Adrenal gland (tissue), 5 donors: ENCODE results near the gene SPPL3.

Experiments used
- POLR2A ChIP-seq, 2 donors: fragments of 450-650 bp; IDR thresholded peaks; one replicate each; pipeline ENCODE4 v1.6.1; 2017; ENCODE audit warnings: antibody characterized with exemption in 2 of 2, mild to moderate bottlenecking in 2 of 2, moderate library complexity in 1 of 2
- TF ChIP-seq, protein P1 (sequence below), 6 experiments: fragments of 450-650 bp in 4 of 6; fragments of 200-600 bp in 2 of 6; sonication (generic) in 1 of 6; IDR thresholded peaks; 1 replicate in 5 of 6; 2 replicates in 1 of 6; pipeline versions ENCODE4 v1.5.1 to v1.8.0; 2016 to 2021; ENCODE audit warnings: antibody characterized with exemption in 6 of 6, mild to moderate bottlenecking in 2 of 6, moderate library complexity in 1 of 6
- donor health status: DM: no; HTN: no; CAD: no.

DNA sequence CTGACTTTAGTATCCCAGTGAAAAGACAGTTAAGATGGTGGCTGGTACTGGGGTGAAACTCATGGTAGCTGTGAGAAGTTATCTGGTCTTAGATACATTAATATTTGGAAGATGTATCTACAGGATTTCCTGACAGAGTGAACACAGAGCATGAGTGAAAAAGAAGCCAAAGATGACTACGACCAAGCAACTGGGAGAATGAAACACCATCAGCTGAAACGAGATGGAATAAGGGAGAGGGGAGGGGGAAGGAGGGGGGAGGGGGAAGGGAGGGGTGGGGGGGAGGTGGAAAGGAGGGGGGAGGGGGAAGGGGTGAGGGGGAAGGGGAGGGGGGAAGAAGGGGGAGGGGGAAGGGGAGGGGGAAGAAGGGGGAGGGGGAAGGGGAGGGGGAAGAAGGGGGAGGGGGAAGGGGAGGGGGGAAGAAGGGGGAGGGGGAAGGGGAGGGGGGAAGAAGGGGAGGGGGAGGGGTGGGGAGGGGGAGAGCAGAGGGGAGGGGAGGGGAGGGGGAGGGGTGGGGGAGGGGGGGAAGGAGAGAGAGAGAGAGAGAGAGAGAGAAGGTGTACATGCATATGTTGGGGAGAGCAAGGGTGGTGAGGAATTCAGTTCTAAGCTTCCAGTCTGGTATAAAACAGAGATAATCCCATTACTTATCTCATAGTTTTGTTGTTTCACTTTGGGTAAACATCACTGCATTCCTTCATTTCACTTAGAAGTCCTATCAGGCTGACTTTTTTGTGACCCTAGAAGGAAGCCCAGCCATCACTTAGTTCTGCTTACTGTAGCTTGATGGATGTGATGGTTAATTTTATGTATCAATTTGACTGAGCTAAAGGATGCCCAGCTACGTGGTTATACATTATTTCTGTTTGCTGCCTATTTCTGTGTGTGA, 73.9 kb downstream of the SPPL3 start:
- TF ChIP-seq, protein P1, sequence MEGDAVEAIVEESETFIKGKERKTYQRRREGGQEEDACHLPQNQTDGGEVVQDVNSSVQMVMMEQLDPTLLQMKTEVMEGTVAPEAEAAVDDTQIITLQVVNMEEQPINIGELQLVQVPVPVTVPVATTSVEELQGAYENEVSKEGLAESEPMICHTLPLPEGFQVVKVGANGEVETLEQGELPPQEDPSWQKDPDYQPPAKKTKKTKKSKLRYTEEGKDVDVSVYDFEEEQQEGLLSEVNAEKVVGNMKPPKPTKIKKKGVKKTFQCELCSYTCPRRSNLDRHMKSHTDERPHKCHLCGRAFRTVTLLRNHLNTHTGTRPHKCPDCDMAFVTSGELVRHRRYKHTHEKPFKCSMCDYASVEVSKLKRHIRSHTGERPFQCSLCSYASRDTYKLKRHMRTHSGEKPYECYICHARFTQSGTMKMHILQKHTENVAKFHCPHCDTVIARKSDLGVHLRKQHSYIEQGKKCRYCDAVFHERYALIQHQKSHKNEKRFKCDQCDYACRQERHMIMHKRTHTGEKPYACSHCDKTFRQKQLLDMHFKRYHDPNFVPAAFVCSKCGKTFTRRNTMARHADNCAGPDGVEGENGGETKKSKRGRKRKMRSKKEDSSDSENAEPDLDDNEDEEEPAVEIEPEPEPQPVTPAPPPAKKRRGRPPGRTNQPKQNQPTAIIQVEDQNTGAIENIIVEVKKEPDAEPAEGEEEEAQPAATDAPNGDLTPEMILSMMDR (IDR thresholded peaks at IDR 0.05) = no peak
- TF ChIP-seq POLR2A (IDR thresholded peaks at IDR 0.05) = no peak
